ENCODE results near the gene GRM8. TPM values are rescaled to one million over a fixed set of nuclear protein-coding genes. Genes with fewer than 3 reads are reported as not detected.

The GRM8 gene
- total RNA-seq, 3 donors from 2014 or later, result not detected

- Histone ChIP-seq H3K9me3 (peaks cover 0 to 6% of the 10 kb centered on the region in 2 donors), H3K36me3 (no peaks in the 10 kb centered on the region), H3K4me3 (no peak overlapping the region), H3K27ac (no peak overlapping the region), H3K27me3 (no peaks in the 10 kb centered on the region), H3K4me1 (no peaks in the 10 kb centered on the region)
- intact Hi-C loops (cut with DNase I; ENCODE audit: low total_unique reads), result no loop called here
- TF ChIP-seq POLR2AphosphoS5 (IDR thresholded peaks at IDR 0.05) (no peak), POLR2A (IDR thresholded peaks at IDR 0.05) (no peak), CTCF (IDR thresholded peaks at IDR 0.05) (no peak)
- no peak for DNase-seq (ENCODE audit: low spot score in 2 of 2)
These were observed 451.0 kb downstream of the GRM8 start for GRCh38 chr7:126801733-126802132.

GRCh38 chr7:126799541-126799940, 453.2 kb downstream of the GRM8 start:
- intact Hi-C loops (cut with DNase I; ENCODE audit: low total_unique reads), result no loop called here
- TF ChIP-seq POLR2A (IDR thresholded peaks at IDR 0.05) (no peak), POLR2AphosphoS5 (IDR thresholded peaks at IDR 0.05) (no peak), CTCF (IDR thresholded peaks at IDR 0.05) (no peak)

GRCh38 chr7:126792521-126792920, 460.2 kb downstream of the GRM8 start:
- Histone ChIP-seq H3K4me1 (no peaks in the 10 kb centered on the region), H3K36me3 (no peaks in the 10 kb centered on the region), H3K27me3 (no peaks in the 10 kb centered on the region), H3K27ac (no peak overlapping the region), H3K4me3 (no peak overlapping the region), H3K9me3 (no peaks in the 10 kb centered on the region)
- no peak for TF ChIP-seq CTCF (IDR thresholded peaks at IDR 0.05)
- TF ChIP-seq POLR2AphosphoS5 (IDR thresholded peaks at IDR 0.05), result no peak
- no peak for TF ChIP-seq POLR2A (IDR thresholded peaks at IDR 0.05)
- intact Hi-C loops (cut with DNase I; ENCODE audit: low total_unique reads), result no loop called here
- DNase-seq (ENCODE audit: low spot score in 2 of 2), result no peak

More at GRCh38 chr7:126799541-126799940, 453.2 kb downstream of the GRM8 start:
- Histone ChIP-seq H3K4me1 (no peaks in the 10 kb centered on the region), H3K9me3 (peaks cover 0 to 6% of the 10 kb centered on the region in 2 donors), H3K27ac (no peak overlapping the region), H3K4me3 (no peak overlapping the region), H3K36me3 (no peaks in the 10 kb centered on the region), H3K27me3 (no peaks in the 10 kb centered on the region)
- no peak for DNase-seq (ENCODE audit: low spot score in 2 of 2)

- no peaks in the 10 kb centered on the region for H3K27me3 ChIP-seq
- intact Hi-C loops (cut with DNase I; ENCODE audit: low total_unique reads), result no loop called here
These were observed 461.4 kb downstream of the GRM8 start for GRCh38 chr7:126791306-126791705.

GRCh38 chr7:126790763-126791162, 462.0 kb downstream of the GRM8 start:
- Histone ChIP-seq H3K36me3 (no peaks in the 10 kb centered on the region), H3K27ac (no peak overlapping the region), H3K9me3 (no peaks in the 10 kb centered on the region), H3K27me3 (no peaks in the 10 kb centered on the region), H3K4me3 (no peak overlapping the region), H3K4me1 (no peaks in the 10 kb centered on the region)
- DNase-seq (ENCODE audit: low spot score in 2 of 2), result no peak
- no peak for TF ChIP-seq CTCF (IDR thresholded peaks at IDR 0.05)
- no peak for TF ChIP-seq POLR2A (IDR thresholded peaks at IDR 0.05)
- TF ChIP-seq POLR2AphosphoS5 (IDR thresholded peaks at IDR 0.05), result no peak
- intact Hi-C loops (cut with DNase I; ENCODE audit: low total_unique reads), result no loop called here

More at GRCh38 chr7:126791306-126791705, 461.4 kb downstream of the GRM8 start:
- no peak overlapping the region for H3K27ac ChIP-seq
- TF ChIP-seq POLR2A (IDR thresholded peaks at IDR 0.05) (no peak), CTCF (IDR thresholded peaks at IDR 0.05) (no peak), POLR2AphosphoS5 (IDR thresholded peaks at IDR 0.05) (no peak)
- no peaks in the 10 kb centered on the region for H3K9me3 ChIP-seq
- no peak for DNase-seq (ENCODE audit: low spot score in 2 of 2)
- H3K36me3 ChIP-seq, result no peaks in the 10 kb centered on the region
- no peak overlapping the region for H3K4me3 ChIP-seq
- no peaks in the 10 kb centered on the region for H3K4me1 ChIP-seq

All from breast epithelium (tissue), 4 donors.